ENCODE measurements around the gene PRKAR1A. TPM values are rescaled to one million over a fixed set of nuclear protein-coding genes. Genes with fewer than 3 reads are reported as not detected.

The PRKAR1A gene
- total and polyA plus RNA-seq, 4 donors = 55.6 to 118 (median 104) TPM

GRCh38 chr17:68573338-68573737, 61.1 kb downstream of the PRKAR1A start:
- no peak for TF ChIP-seq HNF4G (IDR thresholded peaks at IDR 0.05)
- TF ChIP-seq REST (IDR thresholded peaks at IDR 0.05) = no peak
- TF ChIP-seq ZBTB33 (IDR thresholded peaks at IDR 0.05) = no peak
- no peak for TF ChIP-seq GABPA (IDR thresholded peaks at IDR 0.05 in 1 of 2, conservative IDR thresholded peaks at IDR 0.05 in 1 of 2)
- TF ChIP-seq JUND (IDR thresholded peaks at IDR 0.05) = no peak
- TF ChIP-seq EGR1 (IDR thresholded peaks at IDR 0.05; ENCODE audit: low read depth in 2 of 2) = no peak
- TF ChIP-seq ATF3 (IDR thresholded peaks at IDR 0.05) = no peak
- TF ChIP-seq MAX (IDR thresholded peaks at IDR 0.05) = no peak
- TF ChIP-seq NR2F2 (IDR thresholded peaks at IDR 0.05) = no peak
- TF ChIP-seq HNF4A (conservative IDR thresholded peaks at IDR 0.05) = no peak
- TF ChIP-seq YY1 (IDR thresholded peaks at IDR 0.05) = no peak
- no peak for TF ChIP-seq RAD21 (IDR thresholded peaks at IDR 0.05)
- no peak for TF ChIP-seq CTCF (IDR thresholded peaks at IDR 0.05; ENCODE audit: low read depth, low read length, missing input control)
- TF ChIP-seq FOXA2 (IDR thresholded peaks at IDR 0.05) = no peak
- no peak for TF ChIP-seq SP1 (IDR thresholded peaks at IDR 0.05)
- TF ChIP-seq FOXA1 (IDR thresholded peaks at IDR 0.05) = no peak
- no peak for TF ChIP-seq TAF1 (conservative IDR thresholded peaks at IDR 0.05)
- TF ChIP-seq RXRA (IDR thresholded peaks at IDR 0.05) = no peak

More at GRCh38 chr17:68573338-68573737, 61.1 kb downstream of the PRKAR1A start:
- DNase-seq (ENCODE audit: low spot score) = no peak
- no peaks in the 10 kb centered on the region for H3K27me3 ChIP-seq (ENCODE audit: control insufficient read depth in 4 of 4, insufficient read depth in 4 of 4, low read length in 3 of 4)
- WGBS = 93% methylated on average over 1 of the region's 1 CpG
- H3K36me3 ChIP-seq (ENCODE audit: control insufficient read depth in 4 of 4, insufficient read depth in 3 of 4, low read depth in 1 of 4, low read length in 3 of 4) = no peaks in the 10 kb centered on the region
- no peak overlapping the region for H3K27ac ChIP-seq (ENCODE audit: low read depth in 1 of 2, low read length in 2 of 2)
- H3K9me3 ChIP-seq (ENCODE audit: control insufficient read depth in 4 of 4, low read length in 3 of 4) = no peaks in the 10 kb centered on the region
- no peak overlapping the region for H3K4me3 ChIP-seq (ENCODE audit: low read depth in 1 of 3, low read length in 3 of 3)
- no peak overlapping the region for H3K9ac ChIP-seq (ENCODE audit: low read depth in 1 of 2, low read length in 2 of 2)
- peaks cover 9 to 30% (median 19%) of the 10 kb centered on the region in 4 donors for H3K4me1 ChIP-seq (ENCODE audit: control insufficient read depth in 4 of 4, insufficient read depth in 4 of 4, low read length in 3 of 4)
